ENCODE data around the gene FOXJ1.

Gene FOXJ1

GRCh38 chr17:76164331-76164730, 23.3 kb upstream of the FOXJ1 start:
- TF ChIP-seq CTCF (IDR thresholded peaks at IDR 0.05; ENCODE audit: insufficient read depth, low read length, poor library complexity, severe bottlenecking) = no peak

GRCh38 chr17:76163919-76164318, 22.9 kb upstream of the FOXJ1 start:
- Histone ChIP-seq H3K4me3 (replicated peaks; ENCODE audit: low read depth, low read length) (no peak overlapping the region), H3K27me3 (replicated peaks; ENCODE audit: control insufficient read depth, insufficient read depth, low read length) (no peaks in the 10 kb centered on the region), H3K36me3 (ENCODE audit: control insufficient read depth, insufficient read depth, low read length) (no peaks in the 10 kb centered on the region)
- TF ChIP-seq CTCF (IDR thresholded peaks at IDR 0.05; ENCODE audit: insufficient read depth, low read length, poor library complexity, severe bottlenecking) = no peak
- DNase-seq (ENCODE audit: extremely low read depth, insufficient read length) = no peak

More at GRCh38 chr17:76164331-76164730, 23.3 kb upstream of the FOXJ1 start:
- Histone ChIP-seq H3K36me3 (ENCODE audit: control insufficient read depth, insufficient read depth, low read length) (no peaks in the 10 kb centered on the region), H3K4me3 (replicated peaks; ENCODE audit: low read depth, low read length) (no peak overlapping the region), H3K27me3 (replicated peaks; ENCODE audit: control insufficient read depth, insufficient read depth, low read length) (no peaks in the 10 kb centered on the region)
- DNase-seq (ENCODE audit: extremely low read depth, insufficient read length) = no peak

- Histone ChIP-seq H3K4me3 (replicated peaks; ENCODE audit: low read depth, low read length) (no peak overlapping the region), H3K27me3 (replicated peaks; ENCODE audit: control insufficient read depth, insufficient read depth, low read length) (no peaks in the 10 kb centered on the region), H3K36me3 (ENCODE audit: control insufficient read depth, insufficient read depth, low read length) (no peaks in the 10 kb centered on the region)
- TF ChIP-seq CTCF (IDR thresholded peaks at IDR 0.05; ENCODE audit: insufficient read depth, low read length, poor library complexity, severe bottlenecking) = no peak
- DNase-seq (ENCODE audit: extremely low read depth, insufficient read length) = no peak
These were observed 20.7 kb upstream of the FOXJ1 start for GRCh38 chr17:76161619-76162266.

- TF ChIP-seq CTCF (IDR thresholded peaks at IDR 0.05; ENCODE audit: insufficient read depth, low read length, poor library complexity, severe bottlenecking) = no peak
- Histone ChIP-seq H3K4me3 (replicated peaks; ENCODE audit: low read depth, low read length) (no peak overlapping the region), H3K36me3 (ENCODE audit: control insufficient read depth, insufficient read depth, low read length) (no peaks in the 10 kb centered on the region), H3K27me3 (replicated peaks; ENCODE audit: control insufficient read depth, insufficient read depth, low read length) (no peaks in the 10 kb centered on the region)
- DNase-seq (ENCODE audit: extremely low read depth, insufficient read length) = no peak
These were observed 20.0 kb upstream of the FOXJ1 start for GRCh38 chr17:76160896-76161528.

GRCh38 chr17:76159157-76159556, 18.1 kb upstream of the FOXJ1 start:
- H3K36me3 ChIP-seq (ENCODE audit: control insufficient read depth, insufficient read depth, low read length) = no peaks in the 10 kb centered on the region
- no peak overlapping the region for H3K4me3 ChIP-seq (replicated peaks; ENCODE audit: low read depth, low read length)
- TF ChIP-seq CTCF (IDR thresholded peaks at IDR 0.05; ENCODE audit: insufficient read depth, low read length, poor library complexity, severe bottlenecking) = no peak
- no peaks in the 10 kb centered on the region for H3K27me3 ChIP-seq (replicated peaks; ENCODE audit: control insufficient read depth, insufficient read depth, low read length)
- no peak for DNase-seq (ENCODE audit: extremely low read depth, insufficient read length)
